Muscle of leg (tissue), 11 donors: ENCODE data around the gene RIPOR2. TPM values are rescaled to one million over a fixed set of nuclear protein-coding genes. Genes with fewer than 3 reads are reported as not detected.
"Not testable (repeated sequence)": the region's sequence is repeated elsewhere in the genome, so short reads cannot be mapped to it uniquely, and the experiment has no call there.

ENCODE experiments used
- DNase-seq: peaks from one replicate; pipeline ENCODE4 v3.0.0; 2013
- H3K27ac ChIP-seq: one replicate; pipeline ENCODE4 v1.5.1; 2013; ENCODE audit warnings: mild to moderate bottlenecking, low read length, control low read depth
- H3K27me3 ChIP-seq: one replicate; pipeline ENCODE4 v1.6.1; 2013; ENCODE audit warnings: low read length; ENCODE audit not compliant: control insufficient read depth, insufficient read depth
- H3K36me3 ChIP-seq: one replicate; pipeline ENCODE4 v1.6.1; 2013; ENCODE audit warnings: low read length; ENCODE audit not compliant: control insufficient read depth, insufficient read depth
- H3K4me1 ChIP-seq: one replicate; pipeline ENCODE4 v1.6.1; 2013; ENCODE audit warnings: low read length; ENCODE audit not compliant: control insufficient read depth, insufficient read depth
- H3K4me3 ChIP-seq: one replicate; pipeline ENCODE4 v1.5.1; 2013; ENCODE audit warnings: low read length, control low read depth
- H3K9me3 ChIP-seq: replicated peaks from 2 replicates; pipeline ENCODE4 v1.6.1; 2013; ENCODE audit warnings: low read depth, low read length; ENCODE audit not compliant: control insufficient read depth
- WGBS: methylation state at CpG from one replicate; pipeline ENCODE4 v1.1.5; 2013; ENCODE audit warnings: missing lambda C conversion rate; ENCODE audit not compliant: insufficient coverage; 5-methylcytosine and 5-hydroxymethylcytosine counted together
- polyA plus RNA-seq, 8 donors: library from polyadenylated mRNA; unstranded; fragments of 120-200 nt; gene quantifications; one replicate each; pipeline versions ENCODE4 v1.2.1 to v1.2.3, GENCODE V29; 2013; ENCODE audit warnings: inconsistent platforms in 1 of 8, low replicate concordance in 1 of 8; ENCODE audit not compliant: insufficient read length in 8 of 8, insufficient read depth in 1 of 8
- total RNA-seq: library from RNA; stranded (reverse); fragments of 120-200 nt; gene quantifications from one replicate; pipeline ENCODE4 v1.2.4, GENCODE V29; 2013

Gene RIPOR2
- total and polyA plus RNA-seq, 9 donors: 17.5 to 32.0 (median 25.6) TPM

GRCh38 chr6:24953726-24954125 is 18.0 kb upstream of the RIPOR2 start:
- no peak overlapping the region for H3K4me3 ChIP-seq
- H3K9me3 ChIP-seq: no peaks in the 10 kb centered on the region
- H3K27ac ChIP-seq: no peak overlapping the region
- H3K27me3 ChIP-seq: no peaks in the 10 kb centered on the region
- H3K4me1 ChIP-seq: no peaks in the 10 kb centered on the region
- no peaks in the 10 kb centered on the region for H3K36me3 ChIP-seq
- DNase-seq: no peak
- WGBS: 89% methylated on average over 1 of the region's 3 CpGs

- Histone ChIP-seq H3K4me3 (no peak overlapping the region), H3K27me3 (no peaks in the 10 kb centered on the region), H3K9me3 (no peaks in the 10 kb centered on the region), H3K36me3 (no peaks in the 10 kb centered on the region), H3K4me1 (no peaks in the 10 kb centered on the region), H3K27ac (no peak overlapping the region)
- WGBS: no CpG with 5 or more reads among the region's 5 CpGs
- no peak for DNase-seq
These were observed 16.1 kb upstream of the RIPOR2 start for GRCh38 chr6:24951811-24952299.

GRCh38 chr6:24950218-24950941 is 14.6 kb upstream of the RIPOR2 start:
- Histone ChIP-seq H3K27me3 (no peaks in the 10 kb centered on the region), H3K9me3 (no peaks in the 10 kb centered on the region), H3K36me3 (no peaks in the 10 kb centered on the region), H3K4me3 (no peak overlapping the region), H3K27ac (no peak overlapping the region), H3K4me1 (no peaks in the 10 kb centered on the region)
- DNase-seq: no peak
- 94% methylated on average over 2 of the region's 3 CpGs for WGBS

- H3K4me1 ChIP-seq: no peaks in the 10 kb centered on the region
- H3K27me3 ChIP-seq: no peaks in the 10 kb centered on the region
- 20% methylated on average over 1 of the region's 8 CpGs for WGBS
- H3K4me3 ChIP-seq: no peak overlapping the region
- no peak overlapping the region for H3K27ac ChIP-seq
- DNase-seq: no peak
- peaks cover 3% of the 10 kb centered on the region for H3K9me3 ChIP-seq
- H3K36me3 ChIP-seq: no peaks in the 10 kb centered on the region
These were observed 13.3 kb upstream of the RIPOR2 start for GRCh38 chr6:24949020-24949569.

- not testable (repeated sequence) for H3K27me3 ChIP-seq, H3K4me3 ChIP-seq, H3K4me1 ChIP-seq, H3K36me3 ChIP-seq, DNase-seq, H3K27ac ChIP-seq
- H3K9me3 ChIP-seq: peaks cover 10% of the 10 kb centered on the region
- WGBS: no CpG with 5 or more reads among the region's 7 CpGs
These were observed 12.5 kb upstream of the RIPOR2 start for GRCh38 chr6:24948261-24948660.

GRCh38 chr6:24947636-24948035 is 11.9 kb upstream of the RIPOR2 start:
- Histone ChIP-seq H3K27me3 (no peaks in the 10 kb centered on the region), H3K9me3 (peaks cover 10% of the 10 kb centered on the region), H3K27ac (no peak overlapping the region), H3K4me1 (no peaks in the 10 kb centered on the region), H3K36me3 (no peaks in the 10 kb centered on the region), H3K4me3 (no peak overlapping the region)
- WGBS: 100% methylated on average over 3 of the region's 4 CpGs
- DNase-seq: no peak

- H3K9me3 ChIP-seq: peaks cover 10% of the 10 kb centered on the region
- no peak overlapping the region for H3K27ac ChIP-seq
- no peaks in the 10 kb centered on the region for H3K4me1 ChIP-seq
- no peaks in the 10 kb centered on the region for H3K27me3 ChIP-seq
- no peaks in the 10 kb centered on the region for H3K36me3 ChIP-seq
- no peak for DNase-seq
- H3K4me3 ChIP-seq: no peak overlapping the region
These were observed 9.3 kb upstream of the RIPOR2 start for GRCh38 chr6:24945054-24945453.

GRCh38 chr6:24943774-24944173 is 8.0 kb upstream of the RIPOR2 start:
- Histone ChIP-seq H3K27ac (no peak overlapping the region), H3K36me3 (no peaks in the 10 kb centered on the region), H3K4me1 (no peaks in the 10 kb centered on the region), H3K4me3 (no peak overlapping the region), H3K27me3 (no peaks in the 10 kb centered on the region), H3K9me3 (peaks cover 10% of the 10 kb centered on the region)
- DNase-seq: no peak
- 75% methylated on average over 2 of the region's 2 CpGs for WGBS

- WGBS: 71% methylated on average over 2 of the region's 9 CpGs
- H3K27me3 ChIP-seq: no peaks in the 10 kb centered on the region
- no peak overlapping the region for H3K4me3 ChIP-seq
- DNase-seq: no peak
- H3K36me3 ChIP-seq: no peaks in the 10 kb centered on the region
- no peaks in the 10 kb centered on the region for H3K4me1 ChIP-seq
- H3K9me3 ChIP-seq: peaks cover 10% of the 10 kb centered on the region
- H3K27ac ChIP-seq: no peak overlapping the region
These were observed 4.7 kb upstream of the RIPOR2 start for GRCh38 chr6:24940311-24940917.

- no CpG with 5 or more reads among the region's 5 CpGs for WGBS
- no peak overlapping the region for H3K4me3 ChIP-seq
- no peak for DNase-seq
- H3K27me3 ChIP-seq: no peaks in the 10 kb centered on the region
- no peaks in the 10 kb centered on the region for H3K9me3 ChIP-seq
- H3K36me3 ChIP-seq: no peaks in the 10 kb centered on the region
- no peak overlapping the region for H3K27ac ChIP-seq
- H3K4me1 ChIP-seq: peaks cover 2% of the 10 kb centered on the region
These were observed 1.0 kb upstream of the RIPOR2 start for GRCh38 chr6:24936641-24937317.
